HG03571 (cell line): ENCODE data around the gene ABCD4.

Experiments
- ATAC-seq: cut with Tn5 transposase; IDR thresholded peaks from one replicate; pipeline ENCODE4 v1.9.1; 2021; ENCODE audit not compliant: unreplicated experiment

The ABCD4 gene

GRCh38 chr14:74238974-74239847, 63.5 kb downstream of the ABCD4 start, which contains the start of gene VSX2:
Gene VSX2 (plus strand): TSS chr14:74239449. CDS start chr14:74239562, 113 bp downstream.
- no peak for ATAC-seq

GRCh38 chr14:74237441-74237840, 65.3 kb downstream of the ABCD4 start:
- no peak for ATAC-seq
